Gastroesophageal sphincter (tissue), 4 donors: ENCODE data around the gene WDR46. TPM values are rescaled to one million over a fixed set of nuclear protein-coding genes. Genes with fewer than 3 reads are reported as not detected.

Source experiments
- ATAC-seq: fragments of 150-250 bp; one replicate; pipeline ENCODE4 v1.9.1; 2016; ENCODE audit warnings: mild to moderate bottlenecking, moderate library complexity
- H3K27ac ChIP-seq, 4 donors: fragments of 200-600 bp; sonication (generic) in 3 of 4; 1 replicate in 3 of 4; 2 replicates in 1 of 4; pipeline ENCODE4 v1.5.1; 2016 to 2019
- H3K27me3 ChIP-seq: fragments of 200-600 bp; sonication (generic); one replicate; pipeline ENCODE4 v1.5.1; 2019
- H3K36me3 ChIP-seq, 2 donors: fragments of 200-600 bp; sonication (generic); one replicate each; pipeline ENCODE4 v1.5.1; 2019; ENCODE audit warnings: control low read depth in 1 of 2
- H3K4me1 ChIP-seq, 3 donors: fragments of 200-600 bp; sonication (generic); 1 replicate in 2 of 3; 2 replicates in 1 of 3; pipeline ENCODE4 v1.5.1; 2016 to 2019; ENCODE audit warnings: control low read depth in 2 of 3
- H3K4me3 ChIP-seq, 2 donors: fragments of 200-600 bp; sonication (generic); one replicate each; pipeline ENCODE4 v1.5.1; 2019; ENCODE audit warnings: mild to moderate bottlenecking in 1 of 2, moderate library complexity in 1 of 2
- H3K9me3 ChIP-seq, 3 donors: fragments of 200-600 bp; sonication (generic); one replicate each; pipeline ENCODE4 v1.5.1; 2017 to 2019; ENCODE audit warnings: control low read depth in 2 of 3
- CTCF ChIP-seq, 4 experiments: fragments of 200-600 bp in 2 of 4; fragments of 450-650 bp in 2 of 4; sonication (generic) in 1 of 4; IDR thresholded peaks; one replicate each; pipeline ENCODE4 v1.5.1; 2017 to 2019; ENCODE audit warnings: antibody characterized with exemption in 4 of 4, mild to moderate bottlenecking in 2 of 4, moderate library complexity in 2 of 4
- EP300 ChIP-seq: sonication (generic); formaldehyde crosslinking; IDR thresholded peaks from one replicate; pipeline ENCODE4 v1.6.1; 2017; ENCODE audit warnings: antibody characterized with exemption, mild to moderate bottlenecking
- POLR2A ChIP-seq, 2 donors: fragments of 450-650 bp; IDR thresholded peaks; one replicate each; pipeline ENCODE4 v1.6.1; 2017; ENCODE audit warnings: antibody characterized with exemption in 2 of 2, mild to moderate bottlenecking in 2 of 2, moderate library complexity in 1 of 2
- POLR2AphosphoS5 ChIP-seq: sonication (generic); formaldehyde crosslinking; IDR thresholded peaks from one replicate; pipeline ENCODE4 v1.6.1; 2017; ENCODE audit warnings: antibody characterized with exemption
- WGBS, 2 donors: methylation state at CpG; one replicate each; pipeline ENCODE4 v1.1.5; 2018; ENCODE audit warnings: low coverage in 1 of 2; 5-methylcytosine and 5-hydroxymethylcytosine counted together
- total RNA-seq, 4 donors: library from RNA; depleted of rRNA; stranded (reverse); fragments of >200 nt; gene quantifications; one replicate each; pipeline ENCODE4 v1.1.0, GENCODE V29; 2016

The WDR46 gene
- total RNA-seq, 4 donors from 2014 or later = 26.4 to 39.2 (median 35.6) TPM

- WGBS, 2 donors = 0 to 13% methylated on average over 1 to 6 of the region's 6 CpGs
- Histone ChIP-seq H3K36me3 (no peaks in the 10 kb centered on the region), H3K9me3 (no peaks in the 10 kb centered on the region), H3K4me1 (no peaks in the 10 kb centered on the region), H3K27me3 (peaks cover 75% of the 10 kb centered on the region), H3K27ac (no peak overlapping the region), H3K4me3 (no peak overlapping the region)
- TF ChIP-seq CTCF (IDR thresholded peaks at IDR 0.05) (no peak), POLR2A (IDR thresholded peaks at IDR 0.05) (no peak), POLR2AphosphoS5 (no peak), EP300 (no peak)
- ATAC-seq = no peak
Observed at GRCh38 chr6:33235221-33235634, 53.8 kb downstream of the WDR46 start.

Other genes with a start within 250 kb of the WDR46 start
- 100 to 1,000 TPM in 1 of 4 donors, 10 to 100 TPM in 3; 20.2 to 125 (median 45.4) TPM for gene HLA-DPA1, start 215.6 kb downstream of the WDR46 start, total RNA-seq
- 10 to 100 TPM; 32.1 to 86.3 (median 66.9) TPM for gene HLA-DPB1, start 213.2 kb downstream of the WDR46 start, total RNA-seq
- 1 to 10 TPM in 1 of 4 donors, under 1 TPM in 3; 0.35 to 1.4 (median 0.45) TPM for gene COL11A2, start 96.8 kb downstream of the WDR46 start, total RNA-seq
- 10 to 100 TPM; 20.0 to 38.8 (median 28.9) TPM for gene RXRB, start 88.6 kb downstream of the WDR46 start, total RNA-seq
- 10 to 100 TPM; 54.6 to 79.9 (median 66.4) TPM for gene SLC39A7, start 88.4 kb downstream of the WDR46 start, total RNA-seq
- gene HSD17B8, start 84.6 kb downstream of the WDR46 start, total RNA-seq = 10 to 100 TPM in 3 of 4 donors, 1 to 10 TPM in 1; 2.2 to 16.1 (median 12.2) TPM
- gene RING1, start 80.7 kb downstream of the WDR46 start, total RNA-seq = 10 to 100 TPM; 12.5 to 23.8 (median 17.7) TPM
- 10 to 100 TPM; 18.1 to 45.5 (median 31.5) TPM for gene VPS52, start 17.4 kb downstream of the WDR46 start, total RNA-seq
- 1,000 to 10,000 TPM; 1,175 to 3,464 (median 2,399) TPM for gene RPS18, start 17.2 kb downstream of the WDR46 start, total RNA-seq
- gene B3GALT4, start 12.1 kb downstream of the WDR46 start, total RNA-seq = 10 to 100 TPM; 12.2 to 23.8 (median 17.3) TPM
- 10 to 100 TPM; 40.6 to 55.5 (median 50.6) TPM for gene PFDN6, start 362 bp upstream of the WDR46 start, total RNA-seq
- 10 to 100 TPM; 53.7 to 83.0 (median 60.7) TPM for gene RGL2, start 9.7 kb upstream of the WDR46 start, total RNA-seq
- gene TAPBP, start 24.8 kb upstream of the WDR46 start, total RNA-seq = 100 to 1,000 TPM in 1 of 4 donors, 10 to 100 TPM in 3; 62.9 to 136 (median 69.2) TPM
- gene ZBTB22, start 28.5 kb upstream of the WDR46 start, total RNA-seq = 10 to 100 TPM; 19.3 to 20.9 (median 20.1) TPM
- 10 to 100 TPM; 29.7 to 49.0 (median 48.1) TPM for gene DAXX, start 33.7 kb upstream of the WDR46 start, total RNA-seq
- under 1 TPM in 2 of 4 donors, not detected in 2; 0.67 to 0.79 TPM for gene KIFC1, start 102.6 kb upstream of the WDR46 start, total RNA-seq
- 10 to 100 TPM; 73.0 to 91.0 (median 86.1) TPM for gene PHF1, start 121.8 kb upstream of the WDR46 start, total RNA-seq
- gene CUTA, start 128.9 kb upstream of the WDR46 start, total RNA-seq = 100 to 1,000 TPM in 3 of 4 donors, 10 to 100 TPM in 1; 90.2 to 144 (median 124) TPM
- gene SYNGAP1, start 130.8 kb upstream of the WDR46 start, total RNA-seq = 10 to 100 TPM in 3 of 4 donors, 1 to 10 TPM in 1; 9.1 to 15.9 (median 12.7) TPM
- 1 to 10 TPM; 2.2 to 4.0 (median 3.2) TPM for gene ZBTB9, start 165.3 kb upstream of the WDR46 start, total RNA-seq